HG02571 (cell line): Measurements from ENCODE around the gene PGA3.
"Not testable (repeated sequence)": the region's sequence is repeated elsewhere in the genome, so short reads cannot be mapped to it uniquely, and the experiment has no call there.

ENCODE experiments used
- ATAC-seq: cut with Tn5 transposase; IDR thresholded peaks from one replicate; pipeline ENCODE4 v1.9.1; 2021; ENCODE audit warnings: mild to moderate bottlenecking, moderate library complexity; ENCODE audit not compliant: unreplicated experiment

PGA3 gene

GRCh38 chr11:61204502-61205059 is 1.3 kb downstream of the PGA3 start:
- ATAC-seq = not testable (repeated sequence)

GRCh38 chr11:61207636-61208310 is 4.5 kb downstream of the PGA3 start:
- ATAC-seq = not testable (repeated sequence)

GRCh38 chr11:61210629-61211028 is 7.3 kb downstream of the PGA3 start:
- not testable (repeated sequence) for ATAC-seq

GRCh38 chr11:61211327-61211952 is 8.1 kb downstream of the PGA3 start:
- not testable (repeated sequence) for ATAC-seq

- not testable (repeated sequence) for ATAC-seq
These were observed 8.9 kb downstream of the PGA3 start for GRCh38 chr11:61212202-61212601.

- not testable (repeated sequence) for ATAC-seq
These were observed 10.5 kb downstream of the PGA3 start for GRCh38 chr11:61213711-61214324.

GRCh38 chr11:61218306-61218705 is 15.0 kb downstream of the PGA3 start:
- ATAC-seq = not testable (repeated sequence)

GRCh38 chr11:61219016-61219415 is 15.7 kb downstream of the PGA3 start:
- ATAC-seq = not testable (repeated sequence)

- ATAC-seq = not testable (repeated sequence)
These were observed 18.7 kb downstream of the PGA3 start, which contains the start of gene PGA4 for GRCh38 chr11:61222047-61222446. PGA4 (plus strand) TSS chr11:61222347; CDS start chr11:61222401, 54 bp downstream.

- ATAC-seq = not testable (repeated sequence)
These were observed 19.4 kb downstream of the PGA3 start for GRCh38 chr11:61222692-61223091.

GRCh38 chr11:61226457-61227137 is 23.3 kb downstream of the PGA3 start:
- not testable (repeated sequence) for ATAC-seq

- not testable (repeated sequence) for ATAC-seq
These were observed 26.1 kb downstream of the PGA3 start for GRCh38 chr11:61229458-61229857.

GRCh38 chr11:61231033-61231432 is 27.7 kb downstream of the PGA3 start:
- ATAC-seq = not testable (repeated sequence)

GRCh38 chr11:61231585-61231984 is 28.3 kb downstream of the PGA3 start:
- not testable (repeated sequence) for ATAC-seq

- not testable (repeated sequence) for ATAC-seq
These were observed 29.3 kb downstream of the PGA3 start for GRCh38 chr11:61232548-61233145.

GRCh38 chr11:61237130-61237529 is 33.8 kb downstream of the PGA3 start:
- not testable (repeated sequence) for ATAC-seq

- not testable (repeated sequence) for ATAC-seq
These were observed 37.0 kb downstream of the PGA3 start for GRCh38 chr11:61240288-61240687.

- not testable (repeated sequence) for ATAC-seq
These were observed 37.6 kb downstream of the PGA3 start, which contains the start of gene PGA5 for GRCh38 chr11:61240875-61241274. PGA5 (plus strand) TSS chr11:61241175; CDS start chr11:61241227, 52 bp downstream.

- not testable (repeated sequence) for ATAC-seq
These were observed 38.2 kb downstream of the PGA3 start for GRCh38 chr11:61241526-61241925.

- ATAC-seq = not testable (repeated sequence)
These were observed 42.1 kb downstream of the PGA3 start for GRCh38 chr11:61245284-61245964.
